SK-N-SH treated with all-trans-retinoic acid at 6 μM for 48 hours (cell line): ENCODE data around the gene CATSPER3.

Experiments
- ARNTL ChIP-seq: fragments of 450-650 bp; formaldehyde crosslinking; IDR thresholded peaks from 2 replicates; pipeline ENCODE4 v1.5.0; 2020; ENCODE audit warnings: low read depth, mild to moderate bottlenecking, moderate library complexity, borderline replicate concordance
- CREB5 ChIP-seq: fragments of 250-450 bp; sonication (Bioruptor Pico); IDR thresholded peaks from 2 replicates; pipeline ENCODE4 v1.5.1; 2020; ENCODE audit warnings: low read depth, mild to moderate bottlenecking, moderate library complexity
- ESRRG ChIP-seq: fragments of 250-450 bp; sonication (Bioruptor Pico); IDR thresholded peaks from 2 replicates; pipeline ENCODE4 v1.6.1; 2021; ENCODE audit warnings: mild to moderate bottlenecking
- GLIS3 ChIP-seq: fragments of 250-450 bp; sonication (Bioruptor Pico); IDR thresholded peaks from 2 replicates; pipeline ENCODE4 v1.5.0; 2020; ENCODE audit warnings: mild to moderate bottlenecking, moderate library complexity
- OSR1 ChIP-seq: fragments of 250-450 bp; sonication (Bioruptor Pico); IDR thresholded peaks from 2 replicates; pipeline ENCODE4 v1.8.0; 2022; ENCODE audit warnings: moderate library complexity, mild to moderate bottlenecking, inconsistent platforms
- PATZ1 ChIP-seq: fragments of 250-450 bp; sonication (Bioruptor Pico); IDR thresholded peaks from 2 replicates; pipeline ENCODE4 v1.8.0; 2020; ENCODE audit warnings: mild to moderate bottlenecking, moderate library complexity, borderline replicate concordance
- POU6F1 ChIP-seq: fragments of 250-450 bp; sonication (Bioruptor Pico); IDR thresholded peaks from 2 replicates; pipeline ENCODE4 v1.8.0; 2021; ENCODE audit warnings: low read depth, mild to moderate bottlenecking, moderate library complexity, borderline replicate concordance
- PPARA ChIP-seq: fragments of 250-450 bp; sonication (Bioruptor Pico); IDR thresholded peaks from 2 replicates; pipeline ENCODE4 v1.5.0; 2020; ENCODE audit warnings: mild to moderate bottlenecking, borderline replicate concordance
- SNAI2 ChIP-seq: fragments of 250-450 bp; sonication (Bioruptor Pico); IDR thresholded peaks from 2 replicates; pipeline ENCODE4 v1.5.0; 2020; ENCODE audit warnings: mild to moderate bottlenecking, moderate library complexity
- ZC3H10 ChIP-seq: fragments of 250-450 bp; sonication (Bioruptor Pico); IDR thresholded peaks from 2 replicates; pipeline ENCODE4 v1.5.1; 2021; ENCODE audit warnings: mild to moderate bottlenecking, moderate library complexity
- ZFP3 ChIP-seq: fragments of 250-450 bp; sonication (Bioruptor Pico); IDR thresholded peaks from 2 replicates; pipeline ENCODE4 v1.5.0; 2020; ENCODE audit warnings: mild to moderate bottlenecking, moderate library complexity
- ZFP30 ChIP-seq: fragments of 450-650 bp; formaldehyde crosslinking; IDR thresholded peaks from 2 replicates; pipeline ENCODE4 v1.5.0; 2022; ENCODE audit warnings: mild to moderate bottlenecking, moderate library complexity
- ZNF70 ChIP-seq: fragments of 450-650 bp; formaldehyde crosslinking; IDR thresholded peaks from 2 replicates; pipeline ENCODE4 v1.5.0; 2020; ENCODE audit warnings: mild to moderate bottlenecking, moderate library complexity
- ZNF8 ChIP-seq: fragments of 450-650 bp; formaldehyde crosslinking; IDR thresholded peaks from 2 replicates; pipeline ENCODE4 v1.5.0; 2020; ENCODE audit warnings: mild to moderate bottlenecking, moderate library complexity

GRCh38 chr5:135016861-135017290 is 49.2 kb downstream of the CATSPER3 start:
- TF ChIP-seq POU6F1 (CRISPR knock-in tag) = no peak
- TF ChIP-seq OSR1 (CRISPR knock-in tag) = no peak
- no peak for TF ChIP-seq CREB5 (CRISPR knock-in tag)
- TF ChIP-seq PATZ1 (CRISPR knock-in tag) = no peak
- no peak for TF ChIP-seq ESRRG (CRISPR knock-in tag)
- TF ChIP-seq ZNF8 (CRISPR knock-in tag) = no peak
- no peak for TF ChIP-seq GLIS3
- no peak for TF ChIP-seq ARNTL (CRISPR knock-in tag)
- TF ChIP-seq PPARA (CRISPR knock-in tag) = no peak
- TF ChIP-seq ZNF70 (CRISPR knock-in tag) = no peak
- TF ChIP-seq ZFP30 (CRISPR knock-in tag) = no peak
- no peak for TF ChIP-seq SNAI2 (CRISPR knock-in tag)
- TF ChIP-seq ZC3H10 (CRISPR knock-in tag) = no peak
- TF ChIP-seq ZFP3 (CRISPR knock-in tag) = no peak
